Astrocyte (in vitro differentiated cells and primary cell): Measurements from ENCODE around the gene FRA10AC1.

Experiments
- EZH2 ChIP-seq: IDR thresholded peaks from 2 replicates; pipeline ENCODE4 v1.6.1; 2012; ENCODE audit warnings: mild to moderate bottlenecking, low read length, inconsistent platforms; ENCODE audit not compliant: insufficient read depth
- TF ChIP-seq, protein P1 (sequence below): IDR thresholded peaks from 2 replicates; pipeline ENCODE4 v1.5.1; 2011; ENCODE audit warnings: low read depth, mild to moderate bottlenecking, inconsistent platforms, low read length, moderate library complexity; ENCODE audit not compliant: insufficient read depth

GRCh38 chr10:93672890-93673289 is 29.5 kb downstream of the FRA10AC1 start:
- TF ChIP-seq, protein P1, sequence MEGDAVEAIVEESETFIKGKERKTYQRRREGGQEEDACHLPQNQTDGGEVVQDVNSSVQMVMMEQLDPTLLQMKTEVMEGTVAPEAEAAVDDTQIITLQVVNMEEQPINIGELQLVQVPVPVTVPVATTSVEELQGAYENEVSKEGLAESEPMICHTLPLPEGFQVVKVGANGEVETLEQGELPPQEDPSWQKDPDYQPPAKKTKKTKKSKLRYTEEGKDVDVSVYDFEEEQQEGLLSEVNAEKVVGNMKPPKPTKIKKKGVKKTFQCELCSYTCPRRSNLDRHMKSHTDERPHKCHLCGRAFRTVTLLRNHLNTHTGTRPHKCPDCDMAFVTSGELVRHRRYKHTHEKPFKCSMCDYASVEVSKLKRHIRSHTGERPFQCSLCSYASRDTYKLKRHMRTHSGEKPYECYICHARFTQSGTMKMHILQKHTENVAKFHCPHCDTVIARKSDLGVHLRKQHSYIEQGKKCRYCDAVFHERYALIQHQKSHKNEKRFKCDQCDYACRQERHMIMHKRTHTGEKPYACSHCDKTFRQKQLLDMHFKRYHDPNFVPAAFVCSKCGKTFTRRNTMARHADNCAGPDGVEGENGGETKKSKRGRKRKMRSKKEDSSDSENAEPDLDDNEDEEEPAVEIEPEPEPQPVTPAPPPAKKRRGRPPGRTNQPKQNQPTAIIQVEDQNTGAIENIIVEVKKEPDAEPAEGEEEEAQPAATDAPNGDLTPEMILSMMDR, result no peak
- TF ChIP-seq EZH2, result no peak
